ENCODE data around the gene FOXI1. TPM values are rescaled to one million over a fixed set of nuclear protein-coding genes. Genes with fewer than 3 reads are reported as not detected.

Gene FOXI1
- total RNA-seq, 2 donors from 2014 or later: 0.25 to 0.64 TPM

DNA sequence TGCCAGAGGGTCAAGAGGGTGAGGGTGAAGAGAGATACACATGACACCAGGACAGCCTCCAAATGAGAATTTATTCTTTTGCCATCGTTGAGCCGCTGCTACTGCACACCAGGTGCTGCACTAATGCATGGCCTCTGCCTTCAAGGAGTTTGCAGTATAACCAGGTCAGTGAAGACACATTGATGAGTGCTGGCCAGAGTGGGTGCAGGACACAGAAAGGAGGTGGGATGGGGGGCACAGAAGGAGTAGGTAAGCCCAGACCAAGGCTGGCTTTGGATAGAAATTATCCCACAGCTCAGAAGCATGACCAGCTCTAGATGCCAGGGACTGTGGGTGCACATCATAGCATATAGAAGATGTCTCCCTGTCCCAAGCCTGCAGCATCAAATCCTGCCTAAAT, 38.0 kb downstream of the FOXI1 start:
- Mint-ChIP-seq H3K27ac (no peak overlapping the region), H3K27me3 (peaks cover 9 to 16% of the 10 kb centered on the region in 2 donors), H3K9me3 (no peaks in the 10 kb centered on the region), H3K36me3 (no peaks in the 10 kb centered on the region), H3K4me1 (ENCODE audit: low read depth in 2 of 2) (peaks cover 0 to 2% of the 10 kb centered on the region in 2 donors), H3K4me3 (no peak overlapping the region)
- DNase-seq (ENCODE audit: low spot score): no peak
- ATAC-seq: peak in 1 of 2 donors; percentile 3

DNA sequence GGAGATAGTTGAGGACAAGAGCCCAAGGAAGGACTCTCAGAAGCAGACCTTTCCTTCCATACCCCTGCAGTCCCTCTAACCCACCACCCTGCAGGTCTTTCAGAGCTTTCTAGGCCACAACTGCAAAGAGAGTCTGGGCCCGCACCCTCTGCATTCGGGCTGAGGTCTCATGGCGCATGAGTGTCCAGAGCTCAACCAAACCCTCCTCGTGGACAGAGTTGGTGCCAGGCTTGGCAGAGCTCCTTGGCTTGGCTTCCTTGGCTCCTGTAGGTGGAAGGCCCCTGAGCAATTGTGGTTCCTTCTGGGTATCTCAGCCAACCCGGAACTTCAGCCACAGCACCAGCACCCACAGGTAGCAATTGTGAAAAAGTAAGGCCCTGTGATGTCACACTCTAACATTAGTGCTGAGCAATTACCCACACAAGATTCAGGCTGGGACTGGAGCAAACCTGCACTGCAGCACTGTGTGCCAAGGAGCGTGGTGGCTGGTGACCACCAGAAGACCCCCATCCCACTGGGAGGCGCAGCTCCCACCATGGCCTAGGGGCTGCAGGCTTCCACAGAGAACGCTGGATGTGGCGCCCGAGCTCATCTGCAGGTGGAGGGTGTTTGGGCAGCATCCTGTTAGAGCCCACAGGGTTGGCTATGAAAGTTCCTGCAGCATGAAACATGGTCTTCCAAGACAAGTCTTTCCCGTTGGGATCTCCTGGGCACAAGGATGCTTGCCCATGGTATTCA, 38.8 kb downstream of the FOXI1 start:
- peak; percentile 25 to 28 for ATAC-seq
- no peak overlapping the region for H3K27ac Mint-ChIP-seq
- DNase-seq (ENCODE audit: low spot score): no peak
- no peaks in the 10 kb centered on the region for H3K9me3 Mint-ChIP-seq
- H3K4me3 Mint-ChIP-seq: no peak overlapping the region
- peaks cover 0 to 2% of the 10 kb centered on the region in 2 donors for H3K4me1 Mint-ChIP-seq (ENCODE audit: low read depth in 2 of 2)
- peaks cover 9 to 22% of the 10 kb centered on the region in 2 donors for H3K27me3 Mint-ChIP-seq
- no peaks in the 10 kb centered on the region for H3K36me3 Mint-ChIP-seq

DNA sequence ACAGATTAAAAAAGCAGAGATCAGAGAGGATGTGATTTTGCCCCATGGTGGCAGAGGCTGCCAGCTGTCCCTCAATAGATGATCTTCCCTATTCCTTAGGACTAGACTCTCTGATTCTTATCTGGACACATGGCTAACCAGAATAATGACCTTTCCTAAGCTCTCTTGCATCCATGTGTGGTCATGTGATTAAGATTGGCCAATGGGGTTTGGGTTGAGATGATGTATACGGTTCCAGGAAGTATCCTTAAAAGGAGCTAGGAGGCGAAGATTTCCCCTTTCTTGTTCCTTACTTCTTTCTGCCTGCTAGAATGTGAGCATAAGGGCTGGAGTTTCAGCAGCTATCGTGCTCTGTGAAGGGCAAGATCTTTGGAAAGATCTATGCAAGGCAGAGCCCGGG, 39.8 kb downstream of the FOXI1 start:
- no peaks in the 10 kb centered on the region for H3K9me3 Mint-ChIP-seq
- H3K27ac Mint-ChIP-seq: no peak overlapping the region
- H3K4me3 Mint-ChIP-seq: no peak overlapping the region
- DNase-seq (ENCODE audit: low spot score) (no peak), ATAC-seq (no peak)
- no peaks in the 10 kb centered on the region for H3K36me3 Mint-ChIP-seq
- peaks cover 0 to 2% of the 10 kb centered on the region in 2 donors for H3K4me1 Mint-ChIP-seq (ENCODE audit: low read depth in 2 of 2)
- H3K27me3 Mint-ChIP-seq: peaks cover 9 to 23% of the 10 kb centered on the region in 2 donors

DNA sequence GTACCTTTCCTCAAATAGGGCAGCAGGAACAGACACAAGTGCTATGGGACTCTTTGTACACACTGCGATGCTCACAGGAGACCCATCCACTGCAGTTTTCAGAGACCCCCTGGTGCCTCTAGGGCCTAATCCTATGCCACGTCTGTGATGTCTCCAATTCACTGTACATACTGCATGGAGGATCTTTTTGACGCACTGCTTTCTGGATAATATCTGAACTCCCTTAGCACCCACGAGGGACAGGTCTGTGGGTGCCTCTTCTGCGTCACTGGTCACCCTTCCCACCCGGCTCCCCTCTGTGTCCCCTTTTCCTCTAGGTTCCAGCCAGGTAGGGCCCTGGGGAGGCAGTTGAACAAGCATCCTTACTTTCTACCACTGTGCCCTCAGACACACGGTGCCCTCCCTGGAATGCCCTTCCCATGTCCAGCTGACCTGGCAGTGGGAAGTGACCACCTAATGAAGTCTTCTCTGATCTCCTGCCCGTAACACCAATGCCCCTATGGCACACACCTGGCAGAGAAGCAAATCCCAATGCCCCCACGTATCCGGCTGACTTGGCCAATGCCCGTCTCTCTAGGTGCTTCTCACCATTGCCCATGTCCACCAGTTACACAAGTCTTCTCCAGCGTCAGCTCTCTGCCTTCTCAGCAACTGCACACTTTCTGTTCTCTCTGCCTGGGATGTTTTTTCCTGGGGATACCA, 41.5 kb downstream of the FOXI1 start:
- peak; percentile 50 for DNase-seq (ENCODE audit: low spot score)
- no peaks in the 10 kb centered on the region for H3K36me3 Mint-ChIP-seq
- no peak for ATAC-seq
- H3K4me3 Mint-ChIP-seq: no peak overlapping the region
- no peaks in the 10 kb centered on the region for H3K9me3 Mint-ChIP-seq
- peaks cover 9 to 23% of the 10 kb centered on the region in 2 donors for H3K27me3 Mint-ChIP-seq
- H3K4me1 Mint-ChIP-seq (ENCODE audit: low read depth in 2 of 2): no peaks in the 10 kb centered on the region
- no peak overlapping the region for H3K27ac Mint-ChIP-seq

DNA sequence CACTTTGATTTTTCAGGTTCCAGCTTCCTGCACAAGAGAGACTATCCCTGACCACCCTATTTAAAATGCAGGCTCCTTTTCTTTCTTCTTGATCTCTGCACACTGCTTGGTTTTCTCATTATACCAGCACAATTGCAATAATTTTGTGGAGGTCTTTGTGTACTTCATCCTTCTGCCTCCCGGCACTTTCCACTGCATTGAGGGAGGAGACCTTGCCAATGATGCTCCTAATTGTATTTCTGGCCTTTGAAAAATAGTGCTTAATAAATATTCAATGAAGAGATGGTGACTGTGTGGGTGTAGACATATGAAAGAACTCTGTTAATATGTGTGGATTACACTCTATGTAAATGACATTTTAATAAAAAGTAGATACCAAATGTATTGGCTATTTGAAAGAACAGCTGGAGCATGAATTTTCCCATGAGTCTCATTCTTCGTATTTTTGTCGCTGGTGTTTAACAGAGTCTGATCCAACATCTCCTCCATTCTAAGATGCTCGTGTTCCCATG, 42.1 kb downstream of the FOXI1 start:
- DNase-seq (ENCODE audit: low spot score) (no peak), ATAC-seq (no peak)
- Mint-ChIP-seq H3K4me1 (ENCODE audit: low read depth in 2 of 2) (no peaks in the 10 kb centered on the region), H3K4me3 (no peak overlapping the region), H3K9me3 (no peaks in the 10 kb centered on the region), H3K27ac (no peak overlapping the region), H3K36me3 (no peaks in the 10 kb centered on the region), H3K27me3 (peaks cover 9 to 23% of the 10 kb centered on the region in 2 donors)

DNA sequence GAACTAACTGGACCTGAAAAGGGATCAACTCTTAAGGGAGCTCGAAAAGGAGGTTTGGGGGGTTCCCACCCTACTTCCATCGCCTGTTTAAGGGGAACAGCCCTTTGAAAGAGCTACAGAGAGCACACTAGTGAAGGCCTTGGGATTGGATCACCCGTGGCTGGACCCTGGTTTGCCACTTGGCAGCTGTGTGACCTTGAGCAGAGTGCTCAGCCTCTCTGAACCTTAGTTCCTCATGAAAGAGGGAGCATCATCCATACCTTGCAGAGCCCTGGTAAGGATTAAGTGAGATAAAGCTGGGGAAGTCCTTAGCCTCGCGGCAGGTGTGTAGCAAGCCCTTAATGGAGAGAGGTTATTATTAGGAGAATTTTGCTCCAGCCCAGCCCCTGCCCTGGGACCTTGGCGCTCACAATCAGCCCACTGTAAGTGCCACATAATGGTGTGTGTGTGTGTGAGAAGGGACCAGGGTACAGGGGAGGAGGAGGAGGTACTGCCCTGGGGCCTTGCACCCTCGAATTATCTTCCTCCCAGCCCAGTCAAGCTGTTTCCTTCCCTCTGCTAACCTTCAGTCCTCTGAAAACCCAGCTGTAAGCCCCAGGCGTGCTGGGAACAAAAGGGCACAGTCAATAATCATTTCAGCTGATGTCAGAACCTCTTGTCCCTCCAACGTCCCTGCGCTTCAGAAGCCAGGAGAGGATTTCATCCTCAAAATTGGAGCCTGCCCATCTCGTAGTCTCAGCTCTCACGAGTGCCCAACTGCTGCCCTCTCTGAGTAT, 42.9 kb downstream of the FOXI1 start:
- no peak for ATAC-seq
- H3K4me1 Mint-ChIP-seq (ENCODE audit: low read depth in 2 of 2): no peaks in the 10 kb centered on the region

DNA sequence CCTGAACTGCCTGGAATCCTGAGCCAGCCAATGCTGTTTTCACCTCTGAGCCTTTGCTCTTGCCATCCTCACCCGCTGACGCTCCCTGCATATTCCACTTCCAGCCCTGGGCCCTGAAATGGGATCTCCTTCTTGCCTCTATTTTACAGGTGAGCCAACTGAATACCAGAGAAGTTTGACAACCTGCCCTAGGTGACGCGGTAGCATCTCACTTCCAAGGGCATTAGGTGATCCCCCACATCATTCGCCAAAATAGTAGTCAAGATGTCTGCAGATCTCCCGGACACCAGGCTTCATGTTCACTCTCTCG, 43.5 kb downstream of the FOXI1 start:
- no peaks in the 10 kb centered on the region for H3K9me3 Mint-ChIP-seq
- H3K27ac Mint-ChIP-seq: no peak overlapping the region
- no peaks in the 10 kb centered on the region for H3K4me1 Mint-ChIP-seq (ENCODE audit: low read depth in 2 of 2)
- peaks cover 6 to 23% of the 10 kb centered on the region in 2 donors for H3K27me3 Mint-ChIP-seq
- no peak for ATAC-seq
- no peaks in the 10 kb centered on the region for H3K36me3 Mint-ChIP-seq
- no peak overlapping the region for H3K4me3 Mint-ChIP-seq
- DNase-seq (ENCODE audit: low spot score): peak; percentile 29

More for the DNA sequence above, 42.9 kb downstream of the FOXI1 start:
- H3K4me3 Mint-ChIP-seq: no peak overlapping the region
- H3K27ac Mint-ChIP-seq: no peak overlapping the region
- DNase-seq (ENCODE audit: low spot score): no peak
- no peaks in the 10 kb centered on the region for H3K9me3 Mint-ChIP-seq
- H3K27me3 Mint-ChIP-seq: peaks cover 6 to 23% of the 10 kb centered on the region in 2 donors
- no peaks in the 10 kb centered on the region for H3K36me3 Mint-ChIP-seq

DNA sequence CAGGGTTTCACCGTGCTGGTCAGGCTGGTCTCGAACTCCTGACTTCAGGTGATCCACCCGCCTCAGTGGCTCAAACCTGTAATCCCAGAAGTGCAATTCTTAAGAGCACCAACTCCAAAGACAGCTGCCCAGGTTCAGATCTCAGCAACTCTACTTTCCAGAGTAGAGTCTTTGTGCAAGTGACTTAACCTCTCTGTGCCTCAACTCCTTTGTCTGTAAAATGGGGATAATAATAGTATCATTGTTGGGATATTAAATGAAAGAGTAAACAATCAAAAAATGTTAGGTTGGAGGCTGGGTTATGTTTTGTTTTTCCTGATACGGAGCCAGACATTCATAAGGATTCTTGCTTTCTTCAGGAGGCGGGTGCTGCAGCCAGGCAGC, 45.0 kb downstream of the FOXI1 start:
- Mint-ChIP-seq H3K27ac (no peak overlapping the region), H3K36me3 (no peaks in the 10 kb centered on the region), H3K4me1 (ENCODE audit: low read depth in 2 of 2) (no peaks in the 10 kb centered on the region), H3K9me3 (no peaks in the 10 kb centered on the region), H3K27me3 (peaks cover 6 to 23% of the 10 kb centered on the region in 2 donors), H3K4me3 (no peak overlapping the region)
- DNase-seq (ENCODE audit: low spot score): no peak
- no peak for ATAC-seq

DNA sequence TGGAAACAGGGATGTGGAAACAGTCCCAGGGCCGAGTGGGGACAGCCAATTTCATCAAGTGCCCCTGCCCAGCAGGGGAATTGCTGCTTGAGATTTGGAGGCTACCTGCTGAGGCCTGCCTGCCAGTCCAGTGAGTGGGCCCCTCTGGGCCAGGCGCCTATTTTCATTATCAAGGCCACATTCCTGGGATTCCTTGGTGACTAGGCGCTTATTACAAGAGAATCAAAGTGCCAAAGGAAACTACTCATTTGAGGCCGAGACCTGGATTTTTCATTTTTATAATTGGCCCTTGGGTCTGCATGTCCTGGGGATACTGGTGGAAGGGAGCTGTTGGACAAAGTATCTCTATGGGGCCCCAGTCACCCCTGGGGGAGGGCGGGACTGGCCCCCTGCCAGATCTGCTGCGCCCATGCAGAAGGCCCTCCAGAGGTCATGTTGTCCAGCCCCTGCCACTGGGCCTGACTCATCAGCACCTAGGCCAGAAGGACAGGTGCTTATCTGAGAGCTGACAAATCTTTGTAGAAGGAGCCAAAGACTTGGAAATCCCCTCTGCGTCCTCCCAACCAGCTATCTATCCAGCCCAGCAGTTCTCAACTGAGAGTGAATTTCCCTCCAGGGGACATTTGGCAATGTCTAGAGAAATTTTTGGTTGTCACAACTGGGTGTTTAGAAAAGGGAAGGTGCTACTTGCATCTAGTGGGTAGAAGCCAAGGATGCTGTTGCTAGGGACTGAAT, 45.6 kb downstream of the FOXI1 start:
- Mint-ChIP-seq H3K4me1 (ENCODE audit: low read depth in 2 of 2) (no peaks in the 10 kb centered on the region), H3K4me3 (no peak overlapping the region), H3K9me3 (no peaks in the 10 kb centered on the region), H3K27ac (no peak overlapping the region), H3K36me3 (no peaks in the 10 kb centered on the region), H3K27me3 (peaks cover 6 to 22% of the 10 kb centered on the region in 2 donors)
- DNase-seq (ENCODE audit: low spot score) (peak; percentile 34), ATAC-seq (no peak)

DNA sequence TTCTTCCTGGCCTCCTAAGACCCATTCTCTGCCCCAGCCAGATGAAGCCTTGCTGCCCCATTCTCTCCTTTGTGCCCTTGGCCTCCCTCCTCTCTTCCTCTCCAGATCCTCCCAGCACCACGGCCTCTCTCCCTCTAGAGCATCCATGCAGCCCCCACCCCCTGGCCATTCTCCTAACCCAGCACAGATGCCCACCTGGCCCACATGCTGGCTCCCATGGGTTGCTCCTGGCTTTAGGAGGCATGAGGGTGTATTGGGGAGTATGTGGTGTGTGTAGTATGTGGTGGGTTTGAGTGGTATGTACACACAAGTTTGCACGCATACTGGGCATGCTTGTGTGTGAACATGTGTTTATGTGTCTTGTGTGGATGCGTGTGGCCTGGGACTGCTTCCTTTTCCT, 47.1 kb downstream of the FOXI1 start:
- Mint-ChIP-seq H3K27ac (no peak overlapping the region), H3K4me1 (ENCODE audit: low read depth in 2 of 2) (no peaks in the 10 kb centered on the region), H3K9me3 (no peaks in the 10 kb centered on the region), H3K27me3 (peaks cover under 1 to 12% of the 10 kb centered on the region in 2 donors), H3K4me3 (no peak overlapping the region), H3K36me3 (no peaks in the 10 kb centered on the region)
- peak; percentile 38 for DNase-seq (ENCODE audit: low spot score)
- ATAC-seq: peak; percentile 26 to 29

DNA sequence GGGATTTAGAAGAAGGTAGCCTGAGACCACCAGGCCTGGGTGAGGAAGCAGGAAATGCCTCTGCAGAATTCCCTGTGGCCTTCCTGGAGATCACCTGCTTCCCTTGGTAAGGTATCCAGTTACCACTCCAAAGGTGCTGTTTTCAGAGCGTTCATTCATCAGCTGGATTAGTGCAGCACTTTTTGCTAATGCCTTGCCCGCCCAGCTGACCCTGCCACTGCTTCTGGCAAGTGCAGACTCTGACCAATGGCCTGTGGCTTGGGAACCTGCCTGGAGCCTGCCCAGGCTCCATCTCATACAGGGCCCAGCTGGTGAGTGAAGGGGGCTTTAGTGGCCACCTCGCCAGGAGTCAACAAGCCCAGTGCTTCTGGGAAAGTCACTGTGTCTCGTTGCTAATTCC, 48.6 kb downstream of the FOXI1 start:
- no peak for ATAC-seq
- H3K4me1 Mint-ChIP-seq (ENCODE audit: low read depth in 2 of 2): no peaks in the 10 kb centered on the region
- H3K4me3 Mint-ChIP-seq: no peak overlapping the region
- no peak for DNase-seq (ENCODE audit: low spot score)
- no peak overlapping the region for H3K27ac Mint-ChIP-seq
- H3K27me3 Mint-ChIP-seq: peaks cover 0 to 3% of the 10 kb centered on the region in 2 donors
- no peaks in the 10 kb centered on the region for H3K9me3 Mint-ChIP-seq
- no peaks in the 10 kb centered on the region for H3K36me3 Mint-ChIP-seq

DNA sequence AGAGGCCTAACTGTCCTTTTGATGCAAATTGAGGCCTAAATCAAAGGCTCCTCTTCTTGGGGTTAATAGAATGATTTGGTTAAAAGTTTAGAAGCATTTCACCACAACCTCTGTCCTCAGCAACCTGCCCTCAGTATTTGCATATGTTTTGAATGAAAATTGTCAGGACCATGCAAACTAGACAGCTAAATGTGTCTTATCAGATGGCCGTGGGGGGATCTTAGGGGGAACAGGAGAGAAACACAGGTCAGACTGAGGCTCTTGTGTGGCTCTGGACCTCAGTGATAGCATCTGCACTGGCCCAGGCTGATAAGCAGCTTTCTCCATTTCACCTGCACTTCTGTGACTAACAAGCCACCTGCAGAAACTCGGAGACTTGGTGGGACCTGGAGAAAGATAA, 49.0 kb downstream of the FOXI1 start:
- Mint-ChIP-seq H3K27ac (no peak overlapping the region), H3K9me3 (no peaks in the 10 kb centered on the region), H3K4me1 (ENCODE audit: low read depth in 2 of 2) (no peaks in the 10 kb centered on the region), H3K4me3 (no peak overlapping the region), H3K27me3 (no peaks in the 10 kb centered on the region), H3K36me3 (no peaks in the 10 kb centered on the region)
- DNase-seq (ENCODE audit: low spot score) (no peak), ATAC-seq (no peak)

DNA sequence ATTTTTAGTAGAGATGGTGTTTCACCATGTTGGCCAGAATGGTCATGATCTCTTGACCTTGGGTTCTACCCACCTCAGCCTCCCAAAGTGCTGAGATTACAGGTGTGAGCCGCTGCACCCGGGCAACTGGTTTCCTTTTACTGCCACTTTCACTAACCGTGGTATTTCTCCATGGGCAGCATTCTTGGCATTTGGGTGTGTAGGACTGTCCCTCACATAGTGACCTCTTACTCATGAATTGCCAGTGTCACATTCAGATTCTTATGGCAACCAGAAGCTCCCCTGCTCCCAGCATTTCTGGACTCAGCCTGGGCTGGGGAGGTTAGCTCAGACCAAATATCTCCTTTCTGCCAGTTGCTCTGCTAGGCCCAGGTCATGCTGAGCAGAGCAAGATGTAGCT, 50.1 kb downstream of the FOXI1 start:
- Mint-ChIP-seq H3K27me3 (no peaks in the 10 kb centered on the region), H3K27ac (no peak overlapping the region), H3K36me3 (no peaks in the 10 kb centered on the region), H3K9me3 (no peaks in the 10 kb centered on the region), H3K4me1 (ENCODE audit: low read depth in 2 of 2) (no peaks in the 10 kb centered on the region), H3K4me3 (no peak overlapping the region)
- no peak for DNase-seq (ENCODE audit: low spot score)
- no peak for ATAC-seq

All from natural killer cell treated with Interleukin-12 subunit alpha and Interleukin-12 subunit beta and Interleukin-15 and Interleukin-18, amount 100 ng/mL, for 72 hours (primary cell).